ENCODE results near the gene SDHB.

DNA sequence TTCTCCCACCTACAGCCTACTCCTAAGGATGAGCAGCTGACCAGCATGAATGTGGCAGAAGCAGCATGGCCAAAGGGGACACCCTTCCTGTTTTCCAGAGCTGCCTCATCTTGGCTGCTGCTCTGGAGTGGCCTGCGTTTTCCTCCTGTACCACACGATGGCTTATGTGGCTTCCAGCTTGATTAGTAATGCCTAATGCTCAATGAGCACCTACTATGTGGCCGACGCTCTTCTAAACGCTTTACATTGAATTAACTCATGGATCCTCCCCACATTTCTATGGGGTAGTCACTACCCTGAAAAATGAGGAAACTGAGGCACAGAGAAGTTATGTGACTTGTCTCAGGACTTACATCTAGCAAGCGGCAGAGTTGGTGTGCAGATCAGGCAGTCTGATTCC is 18.0 kb upstream of the SDHB start:
- TF ChIP-seq NR2C2 (IDR thresholded peaks at IDR 0.05; ENCODE audit: borderline replicate concordance, control insufficient read depth, insufficient read length, low read depth), result no peak
- TF ChIP-seq, protein P1, sequence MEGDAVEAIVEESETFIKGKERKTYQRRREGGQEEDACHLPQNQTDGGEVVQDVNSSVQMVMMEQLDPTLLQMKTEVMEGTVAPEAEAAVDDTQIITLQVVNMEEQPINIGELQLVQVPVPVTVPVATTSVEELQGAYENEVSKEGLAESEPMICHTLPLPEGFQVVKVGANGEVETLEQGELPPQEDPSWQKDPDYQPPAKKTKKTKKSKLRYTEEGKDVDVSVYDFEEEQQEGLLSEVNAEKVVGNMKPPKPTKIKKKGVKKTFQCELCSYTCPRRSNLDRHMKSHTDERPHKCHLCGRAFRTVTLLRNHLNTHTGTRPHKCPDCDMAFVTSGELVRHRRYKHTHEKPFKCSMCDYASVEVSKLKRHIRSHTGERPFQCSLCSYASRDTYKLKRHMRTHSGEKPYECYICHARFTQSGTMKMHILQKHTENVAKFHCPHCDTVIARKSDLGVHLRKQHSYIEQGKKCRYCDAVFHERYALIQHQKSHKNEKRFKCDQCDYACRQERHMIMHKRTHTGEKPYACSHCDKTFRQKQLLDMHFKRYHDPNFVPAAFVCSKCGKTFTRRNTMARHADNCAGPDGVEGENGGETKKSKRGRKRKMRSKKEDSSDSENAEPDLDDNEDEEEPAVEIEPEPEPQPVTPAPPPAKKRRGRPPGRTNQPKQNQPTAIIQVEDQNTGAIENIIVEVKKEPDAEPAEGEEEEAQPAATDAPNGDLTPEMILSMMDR (IDR thresholded peaks at IDR 0.05 in 2 of 3, conservative IDR thresholded peaks at IDR 0.05 in 1 of 3; ENCODE audit: control insufficient read depth in 2 of 3, extremely low read depth in 1 of 3, insufficient read depth in 1 of 3, low read depth in 3 of 3, low read length in 3 of 3), result no peak
- no peak for TF ChIP-seq POLR2A (IDR thresholded peaks at IDR 0.05; ENCODE audit: low read depth, low read length)
- no peak for TF ChIP-seq GABPA (IDR thresholded peaks at IDR 0.05; ENCODE audit: low read depth)

Measured in GM12878 (cell line).